ENCODE results near the gene KDM6A.

The KDM6A gene

DNA sequence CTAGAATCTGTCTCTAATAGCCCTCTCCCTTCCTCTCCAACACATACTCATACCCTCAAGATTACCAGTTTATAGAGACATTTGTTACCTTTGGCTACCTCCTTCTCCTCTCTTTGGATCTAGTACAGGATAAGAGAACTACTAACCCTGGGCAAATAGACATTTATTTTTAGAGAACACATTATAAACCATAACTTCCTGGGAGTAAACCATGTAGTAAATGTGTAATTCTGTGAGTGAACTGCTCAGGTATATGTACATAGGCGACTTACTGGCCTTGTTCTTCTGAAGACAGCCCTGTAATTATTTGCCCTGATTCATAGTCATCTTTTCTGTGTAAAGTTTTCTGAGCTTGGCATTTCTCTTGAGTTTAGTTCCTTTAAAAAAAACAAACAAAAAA is 94.2 kb downstream of the KDM6A start:
- H3K27me3 ChIP-seq (ENCODE audit: insufficient read depth, low read depth), result no peaks in the 10 kb centered on the region
- H4K20me1 ChIP-seq (ENCODE audit: insufficient read depth), result no peaks in the 10 kb centered on the region
- no peaks in the 10 kb centered on the region for H3K4me1 ChIP-seq (ENCODE audit: low read depth, poor library complexity, severe bottlenecking)
- H3K4me3 ChIP-seq (IDR thresholded peaks at IDR 0.05; ENCODE audit: insufficient read depth, low read depth, low read length), result no peak overlapping the region
- H2AFZ ChIP-seq (ENCODE audit: low read depth), result no peak overlapping the region
- TF ChIP-seq, protein P1, sequence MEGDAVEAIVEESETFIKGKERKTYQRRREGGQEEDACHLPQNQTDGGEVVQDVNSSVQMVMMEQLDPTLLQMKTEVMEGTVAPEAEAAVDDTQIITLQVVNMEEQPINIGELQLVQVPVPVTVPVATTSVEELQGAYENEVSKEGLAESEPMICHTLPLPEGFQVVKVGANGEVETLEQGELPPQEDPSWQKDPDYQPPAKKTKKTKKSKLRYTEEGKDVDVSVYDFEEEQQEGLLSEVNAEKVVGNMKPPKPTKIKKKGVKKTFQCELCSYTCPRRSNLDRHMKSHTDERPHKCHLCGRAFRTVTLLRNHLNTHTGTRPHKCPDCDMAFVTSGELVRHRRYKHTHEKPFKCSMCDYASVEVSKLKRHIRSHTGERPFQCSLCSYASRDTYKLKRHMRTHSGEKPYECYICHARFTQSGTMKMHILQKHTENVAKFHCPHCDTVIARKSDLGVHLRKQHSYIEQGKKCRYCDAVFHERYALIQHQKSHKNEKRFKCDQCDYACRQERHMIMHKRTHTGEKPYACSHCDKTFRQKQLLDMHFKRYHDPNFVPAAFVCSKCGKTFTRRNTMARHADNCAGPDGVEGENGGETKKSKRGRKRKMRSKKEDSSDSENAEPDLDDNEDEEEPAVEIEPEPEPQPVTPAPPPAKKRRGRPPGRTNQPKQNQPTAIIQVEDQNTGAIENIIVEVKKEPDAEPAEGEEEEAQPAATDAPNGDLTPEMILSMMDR (conservative IDR thresholded peaks at IDR 0.05; ENCODE audit: low read depth, low read length), result no peak
- no peak overlapping the region for H3K9ac ChIP-seq
- H3K27ac ChIP-seq, result no peak overlapping the region
- peaks cover 24% of the 10 kb centered on the region; the same call in 1 of the 2 replicates for H3K79me2 ChIP-seq (ENCODE audit: insufficient read depth, low read depth)
- no peaks in the 10 kb centered on the region for H3K36me3 ChIP-seq (ENCODE audit: insufficient read depth)
- no peak overlapping the region for H3K4me2 ChIP-seq

DNA sequence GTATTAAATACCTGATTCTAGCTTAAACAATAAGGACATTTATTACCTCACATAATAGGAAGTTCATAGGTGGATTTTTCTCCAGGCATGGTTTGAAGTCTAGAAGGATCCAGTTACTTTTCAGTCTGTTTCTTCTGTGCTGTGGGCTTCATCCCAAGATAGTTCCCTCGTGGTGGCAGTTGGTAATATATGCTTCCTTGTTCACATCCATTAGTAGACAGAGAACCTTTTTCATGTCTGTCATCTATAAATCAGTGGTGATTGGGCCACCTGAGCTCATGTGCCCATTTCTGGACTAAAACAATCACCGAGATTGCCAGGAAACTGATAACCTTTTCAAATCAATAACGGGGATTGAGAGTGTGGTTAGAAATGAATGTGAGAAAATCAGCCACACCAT is 97.7 kb downstream of the KDM6A start:
- no peak overlapping the region for H3K4me2 ChIP-seq
- no peak overlapping the region for H2AFZ ChIP-seq (ENCODE audit: low read depth)
- H3K9ac ChIP-seq, result no peak overlapping the region
- H3K79me2 ChIP-seq (ENCODE audit: insufficient read depth, low read depth), result peaks cover 26% of the 10 kb centered on the region; the same call in 1 of the 2 replicates
- no peaks in the 10 kb centered on the region for H3K36me3 ChIP-seq (ENCODE audit: insufficient read depth)
- H3K27me3 ChIP-seq (ENCODE audit: insufficient read depth, low read depth), result no peaks in the 10 kb centered on the region
- H3K4me1 ChIP-seq (ENCODE audit: low read depth, poor library complexity, severe bottlenecking), result no peaks in the 10 kb centered on the region
- TF ChIP-seq, protein P1 (conservative IDR thresholded peaks at IDR 0.05; ENCODE audit: low read depth, low read length), result no peak
- H3K27ac ChIP-seq, result no peak overlapping the region
- no peaks in the 10 kb centered on the region for H4K20me1 ChIP-seq (ENCODE audit: insufficient read depth)
- no peak overlapping the region for H3K4me3 ChIP-seq (IDR thresholded peaks at IDR 0.05; ENCODE audit: insufficient read depth, low read depth, low read length)

- peaks cover 32% of the 10 kb centered on the region; the same call in 1 of the 2 replicates for H3K79me2 ChIP-seq (ENCODE audit: insufficient read depth, low read depth)
Measured at GRCh38 chrX:44971674-44972073, 98.7 kb downstream of the KDM6A start.

DNA sequence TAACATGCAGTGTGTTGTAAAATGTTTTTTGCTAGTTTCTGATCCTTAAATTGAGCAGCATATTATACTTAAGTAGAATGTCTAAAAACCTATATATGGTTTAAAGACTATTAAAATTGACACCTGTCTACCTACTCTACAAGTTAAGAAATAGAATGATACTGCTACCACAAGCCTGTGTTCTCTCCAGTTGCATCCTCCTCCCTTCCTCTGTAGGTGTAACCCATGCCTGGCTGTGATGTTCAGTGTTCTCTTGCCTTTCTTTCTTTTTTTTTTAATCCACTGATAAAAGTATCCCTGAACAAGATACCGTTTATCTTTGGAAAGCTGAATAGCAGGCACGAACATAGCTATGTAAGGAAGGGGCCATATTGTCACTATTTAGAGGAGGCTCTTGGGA is 99.1 kb downstream of the KDM6A start:
- H3K4me1 ChIP-seq (ENCODE audit: low read depth, poor library complexity, severe bottlenecking), result peaks cover 4% of the 10 kb centered on the region
- no peaks in the 10 kb centered on the region for H3K36me3 ChIP-seq (ENCODE audit: insufficient read depth)
- H3K27ac ChIP-seq, result no peak overlapping the region
- H2AFZ ChIP-seq (ENCODE audit: low read depth), result no peak overlapping the region
- H3K4me3 ChIP-seq (IDR thresholded peaks at IDR 0.05; ENCODE audit: insufficient read depth, low read depth, low read length), result no peak overlapping the region
- TF ChIP-seq, protein P1 (conservative IDR thresholded peaks at IDR 0.05; ENCODE audit: low read depth, low read length), result no peak
- H3K4me2 ChIP-seq, result no peak overlapping the region
- H3K79me2 ChIP-seq (ENCODE audit: insufficient read depth, low read depth), result peaks cover 32% of the 10 kb centered on the region; the same call in 1 of the 2 replicates
- no peaks in the 10 kb centered on the region for H4K20me1 ChIP-seq (ENCODE audit: insufficient read depth)
- H3K27me3 ChIP-seq (ENCODE audit: insufficient read depth, low read depth), result no peaks in the 10 kb centered on the region
- H3K9ac ChIP-seq, result no peak overlapping the region

More at GRCh38 chrX:44971674-44972073, 98.7 kb downstream of the KDM6A start:
- no peak overlapping the region for H3K4me3 ChIP-seq (IDR thresholded peaks at IDR 0.05; ENCODE audit: insufficient read depth, low read depth, low read length)
- H2AFZ ChIP-seq (ENCODE audit: low read depth), result no peak overlapping the region
- no peaks in the 10 kb centered on the region for H3K36me3 ChIP-seq (ENCODE audit: insufficient read depth)
- no peak overlapping the region for H3K4me2 ChIP-seq
- no peak overlapping the region for H3K27ac ChIP-seq
- no peak overlapping the region for H3K9ac ChIP-seq
- no peaks in the 10 kb centered on the region for H4K20me1 ChIP-seq (ENCODE audit: insufficient read depth)
- TF ChIP-seq, protein P1 (conservative IDR thresholded peaks at IDR 0.05; ENCODE audit: low read depth, low read length), result no peak
- H3K27me3 ChIP-seq (ENCODE audit: insufficient read depth, low read depth), result no peaks in the 10 kb centered on the region
- H3K4me1 ChIP-seq (ENCODE audit: low read depth, poor library complexity, severe bottlenecking), result peaks cover 4% of the 10 kb centered on the region

Data from KMS-11 (cell line).